Measurements from ENCODE around the gene SIK3.

Gene SIK3

GRCh38 chr11:116833816-116834534 is 264.3 kb downstream of the SIK3 start:
- H3K4me1 ChIP-seq (ENCODE audit: low read depth, poor library complexity, severe bottlenecking), result peaks cover 7% of the 10 kb centered on the region
- H3K79me2 ChIP-seq (ENCODE audit: insufficient read depth, low read depth), result no peaks in the 10 kb centered on the region
- no peak overlapping the region for H3K4me3 ChIP-seq (IDR thresholded peaks at IDR 0.05; ENCODE audit: insufficient read depth, low read depth, low read length)
- no peaks in the 10 kb centered on the region for H3K27me3 ChIP-seq (ENCODE audit: insufficient read depth, low read depth)
- H4K20me1 ChIP-seq (ENCODE audit: insufficient read depth), result no peaks in the 10 kb centered on the region
- H3K27ac ChIP-seq, result no peak overlapping the region
- no peak overlapping the region for H2AFZ ChIP-seq (ENCODE audit: low read depth)
- H3K9ac ChIP-seq, result no peak overlapping the region
- no peak overlapping the region for H3K4me2 ChIP-seq
- H3K36me3 ChIP-seq (ENCODE audit: insufficient read depth), result no peaks in the 10 kb centered on the region
- TF ChIP-seq CTCF (conservative IDR thresholded peaks at IDR 0.05; ENCODE audit: low read depth, low read length), result no peak

GRCh38 chr11:116833491-116833815 is 264.8 kb downstream of the SIK3 start:
- Histone ChIP-seq H2AFZ (ENCODE audit: low read depth) (no peak overlapping the region), H3K27ac (no peak overlapping the region), H3K4me2 (no peak overlapping the region), H4K20me1 (ENCODE audit: insufficient read depth) (no peaks in the 10 kb centered on the region), H3K27me3 (ENCODE audit: insufficient read depth, low read depth) (no peaks in the 10 kb centered on the region), H3K4me1 (ENCODE audit: low read depth, poor library complexity, severe bottlenecking) (peaks cover 2% of the 10 kb centered on the region), H3K9ac (no peak overlapping the region), H3K4me3 (IDR thresholded peaks at IDR 0.05; ENCODE audit: insufficient read depth, low read depth, low read length) (no peak overlapping the region), H3K79me2 (ENCODE audit: insufficient read depth, low read depth) (no peaks in the 10 kb centered on the region), H3K36me3 (ENCODE audit: insufficient read depth) (no peaks in the 10 kb centered on the region)
- TF ChIP-seq CTCF (conservative IDR thresholded peaks at IDR 0.05; ENCODE audit: low read depth, low read length), result no peak

GRCh38 chr11:116832350-116833290 is 265.6 kb downstream of the SIK3 start:
- Histone ChIP-seq H3K27me3 (ENCODE audit: insufficient read depth, low read depth) (no peaks in the 10 kb centered on the region), H3K4me2 (no peak overlapping the region), H4K20me1 (ENCODE audit: insufficient read depth) (no peaks in the 10 kb centered on the region), H2AFZ (ENCODE audit: low read depth) (no peak overlapping the region), H3K4me1 (ENCODE audit: low read depth, poor library complexity, severe bottlenecking) (no peaks in the 10 kb centered on the region), H3K36me3 (ENCODE audit: insufficient read depth) (no peaks in the 10 kb centered on the region), H3K79me2 (ENCODE audit: insufficient read depth, low read depth) (no peaks in the 10 kb centered on the region), H3K27ac (no peak overlapping the region), H3K4me3 (IDR thresholded peaks at IDR 0.05; ENCODE audit: insufficient read depth, low read depth, low read length) (no peak overlapping the region), H3K9ac (no peak overlapping the region)
- TF ChIP-seq CTCF (conservative IDR thresholded peaks at IDR 0.05; ENCODE audit: low read depth, low read length), result no peak

GRCh38 chr11:116831790-116832349 is 266.4 kb downstream of the SIK3 start:
- no peak for TF ChIP-seq CTCF (conservative IDR thresholded peaks at IDR 0.05; ENCODE audit: low read depth, low read length)
- Histone ChIP-seq H2AFZ (ENCODE audit: low read depth) (no peak overlapping the region), H3K4me3 (IDR thresholded peaks at IDR 0.05; ENCODE audit: insufficient read depth, low read depth, low read length) (no peak overlapping the region), H3K27ac (no peak overlapping the region), H3K9ac (no peak overlapping the region), H3K79me2 (ENCODE audit: insufficient read depth, low read depth) (no peaks in the 10 kb centered on the region), H3K27me3 (ENCODE audit: insufficient read depth, low read depth) (no peaks in the 10 kb centered on the region), H3K36me3 (ENCODE audit: insufficient read depth) (no peaks in the 10 kb centered on the region), H4K20me1 (ENCODE audit: insufficient read depth) (no peaks in the 10 kb centered on the region), H3K4me1 (ENCODE audit: low read depth, poor library complexity, severe bottlenecking) (no peaks in the 10 kb centered on the region), H3K4me2 (no peak overlapping the region)
